HuH-7 (cell line): Measurements from ENCODE around the gene SPOP.

Source experiments
- DNase-seq: peaks from one replicate; pipeline ENCODE4 v3.0.0; 2011; ENCODE audit warnings: low spot score

SPOP gene

DNA sequence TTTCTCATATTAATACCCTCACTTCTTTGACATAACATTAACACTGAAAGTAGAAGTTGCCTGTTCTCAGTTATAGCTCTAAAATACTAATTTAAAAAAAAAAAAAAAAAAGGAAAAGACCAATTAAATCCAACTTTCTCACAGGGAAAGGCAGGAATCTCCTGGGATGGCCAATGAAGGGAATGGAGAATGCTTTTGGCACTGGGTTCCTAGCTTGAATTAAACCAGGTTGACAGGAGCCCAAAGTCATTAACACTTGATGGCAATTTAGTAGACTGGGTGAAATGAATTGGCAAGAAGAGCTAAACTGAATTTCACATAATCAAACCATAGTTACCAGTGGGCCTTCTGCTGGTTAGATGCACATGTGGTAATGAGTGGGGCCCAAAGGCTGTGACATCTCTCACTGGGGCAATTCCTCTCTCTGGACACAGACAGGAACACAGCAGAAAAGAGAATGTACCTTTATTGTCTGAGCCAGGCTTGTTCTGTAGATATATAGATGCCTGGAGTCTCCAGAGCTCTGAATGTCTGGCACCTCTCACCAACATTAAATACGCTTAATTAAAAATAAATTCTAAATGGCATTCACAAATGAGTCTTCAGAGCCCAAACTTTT is 64.6 kb downstream of the SPOP start:
- no peak for DNase-seq

DNA sequence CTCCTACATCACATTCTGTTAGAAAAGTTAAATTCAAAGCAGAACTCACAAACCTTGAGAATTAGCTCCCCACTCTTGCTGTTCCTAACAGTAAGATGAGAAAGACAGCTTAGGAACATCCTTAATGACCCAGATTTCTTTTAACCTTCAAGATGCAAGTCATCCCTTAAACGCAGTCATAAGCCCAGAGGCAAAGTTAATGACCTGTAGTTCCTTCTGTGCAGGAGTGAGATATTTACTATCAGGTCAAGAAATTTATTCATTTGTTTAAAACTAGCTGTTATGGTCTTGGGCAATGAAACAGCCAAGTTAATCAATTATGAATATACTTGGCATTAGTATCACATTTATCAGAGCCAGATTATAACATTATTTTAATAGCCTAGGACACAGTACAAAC is 65.2 kb downstream of the SPOP start:
- no peak for DNase-seq

DNA sequence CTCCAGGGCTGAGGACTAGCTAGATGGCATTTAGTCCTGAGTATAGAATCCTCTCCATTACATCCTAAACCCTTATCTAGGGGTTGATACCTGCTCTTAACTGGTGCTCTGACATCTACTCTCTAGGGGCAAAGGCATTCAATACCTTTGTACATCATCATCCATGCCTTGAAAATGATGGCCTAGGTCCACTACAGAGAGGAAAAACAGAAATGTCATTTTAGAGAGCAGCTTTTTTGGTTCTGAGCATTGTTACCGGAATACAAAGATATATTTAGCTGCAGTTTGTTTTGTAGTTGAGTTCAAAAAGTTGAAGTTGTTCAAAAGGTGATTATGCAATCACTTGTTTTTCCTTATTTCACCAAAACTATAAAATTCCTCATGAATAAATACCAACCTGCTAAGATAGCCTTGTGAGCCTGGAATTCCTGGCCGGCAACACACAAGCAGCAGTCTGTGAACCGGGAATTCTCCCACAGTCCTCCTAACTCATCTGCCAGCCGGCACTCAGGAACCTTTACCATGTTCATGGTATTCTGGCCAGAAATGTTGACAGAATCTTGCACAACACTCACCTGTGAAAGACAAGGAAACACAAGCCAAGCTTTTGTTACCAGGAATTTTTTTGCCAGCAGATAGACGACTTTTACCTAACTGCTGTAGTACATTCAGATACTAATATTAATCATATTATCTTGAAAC is 66.9 kb downstream of the SPOP start:
- no peak for DNase-seq

DNA sequence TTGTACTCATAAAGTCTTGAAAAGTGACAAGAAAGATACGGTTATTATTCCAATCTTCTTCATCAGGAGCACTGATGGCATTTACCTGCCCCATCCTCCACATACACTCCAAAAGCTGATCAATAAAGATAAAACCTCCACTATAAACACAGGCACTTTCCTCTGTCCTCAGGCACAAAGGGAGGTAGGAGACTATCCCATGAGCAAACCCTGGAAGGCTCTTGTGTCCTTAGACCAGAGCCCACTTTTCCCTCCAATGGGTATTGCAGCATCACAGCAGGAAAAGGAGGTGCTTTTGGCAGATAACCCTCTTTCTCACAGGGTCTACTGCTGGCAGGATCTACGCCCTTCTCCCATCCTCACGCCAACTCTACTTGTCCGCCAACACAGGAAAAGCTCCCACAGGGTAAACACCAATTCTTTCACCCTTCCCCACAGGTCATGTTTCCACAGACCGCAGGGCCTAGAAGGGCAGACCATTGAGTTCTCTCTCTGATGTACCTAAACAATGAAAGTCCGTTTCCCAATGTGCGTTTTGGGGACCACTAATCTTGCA is 73.5 kb downstream of the SPOP start:
- DNase-seq: no peak

DNA sequence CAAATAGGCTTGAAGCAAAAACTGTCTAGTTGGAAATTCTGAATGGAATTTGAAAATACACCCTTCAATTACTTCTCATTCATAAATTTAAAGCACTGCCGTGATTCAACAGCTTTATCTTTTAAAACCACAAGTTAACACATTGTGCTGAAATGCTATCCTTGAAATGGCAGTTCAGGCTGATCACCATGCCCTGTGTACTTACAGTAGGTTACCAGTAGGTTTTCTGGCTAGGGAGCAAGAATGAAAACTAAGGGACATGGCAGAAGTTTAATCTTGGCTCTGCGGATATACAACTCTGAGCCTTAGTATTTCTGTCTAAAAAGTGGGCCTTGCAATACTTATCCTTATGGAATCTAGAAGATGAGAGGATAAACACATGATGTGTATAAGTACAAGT is 74.2 kb downstream of the SPOP start:
- DNase-seq: no peak

DNA sequence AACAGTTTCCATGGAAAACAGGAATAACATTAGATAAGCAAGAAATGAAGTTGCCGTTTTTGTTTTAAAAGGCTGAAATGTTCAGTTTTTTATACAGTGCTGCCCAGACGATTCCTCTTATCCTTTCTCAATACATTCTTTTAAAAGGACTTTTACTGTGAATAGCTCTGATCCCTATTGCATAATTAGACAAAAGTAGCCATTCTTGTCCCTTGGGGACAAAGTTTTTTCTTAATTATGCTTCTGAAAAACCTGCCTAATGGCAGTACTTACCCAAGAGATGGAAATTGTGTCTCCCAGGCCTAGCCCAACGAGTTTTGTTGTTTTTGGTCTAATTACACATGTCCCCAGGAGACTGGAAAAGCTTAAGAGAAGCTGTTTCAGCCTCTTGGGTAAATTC is 74.7 kb downstream of the SPOP start:
- DNase-seq: no peak

DNA sequence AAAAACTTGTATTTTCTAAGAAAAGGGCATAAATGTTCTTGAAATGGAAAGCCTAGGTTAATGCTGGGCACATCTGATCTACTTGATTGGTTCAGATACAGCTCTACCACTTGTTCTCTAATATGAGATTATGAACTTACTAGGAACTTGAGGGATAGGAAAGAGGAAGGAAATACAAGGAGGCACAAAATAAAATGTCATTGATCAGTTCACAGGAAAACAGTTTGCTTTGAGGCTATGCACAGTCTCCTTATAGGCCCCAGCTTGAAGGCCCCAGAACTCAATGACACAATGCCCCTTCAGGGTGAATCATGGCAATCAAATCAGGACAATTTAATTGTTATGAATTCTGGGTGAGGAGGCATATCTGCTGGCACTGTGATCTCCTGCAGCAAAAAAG is 75.1 kb downstream of the SPOP start:
- no peak for DNase-seq

DNA sequence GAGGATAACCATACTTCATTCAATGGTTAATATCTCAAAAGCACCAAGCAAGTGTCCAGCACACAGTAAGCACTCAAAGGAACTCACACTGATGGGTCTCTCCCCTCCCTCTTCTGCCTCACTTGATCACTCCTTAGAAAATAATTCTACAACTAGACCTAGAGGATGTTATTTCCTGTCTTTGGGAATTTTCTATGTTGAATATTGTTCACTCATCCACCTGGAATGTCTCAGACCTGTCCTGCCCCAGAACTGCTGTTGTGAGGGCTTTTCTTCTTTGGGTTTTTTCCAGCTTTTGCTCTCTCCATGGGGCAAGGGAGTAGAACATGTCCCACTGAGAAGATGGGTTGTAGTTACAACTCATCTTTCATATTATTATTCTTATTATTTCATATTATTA is 76.9 kb downstream of the SPOP start:
- no peak for DNase-seq

DNA sequence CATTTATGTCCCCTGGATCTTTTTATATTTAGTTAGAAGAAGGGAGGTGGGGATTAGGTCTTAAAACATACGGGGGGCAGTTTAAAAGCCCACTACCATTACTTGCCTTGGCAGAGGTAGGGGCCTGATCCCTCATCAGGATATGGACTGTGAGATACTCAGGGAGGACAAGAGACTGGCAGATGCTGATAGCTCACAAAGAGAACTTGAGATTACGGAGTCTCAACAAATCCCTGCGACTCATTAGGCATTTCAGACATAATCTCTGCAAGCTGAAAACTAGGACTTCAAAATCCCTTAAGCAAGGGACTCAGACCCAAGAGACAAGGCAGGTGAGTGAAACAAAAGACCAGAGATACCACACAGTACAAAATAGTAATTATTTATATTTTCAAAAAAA is 79.0 kb downstream of the SPOP start:
- DNase-seq: no peak

DNA sequence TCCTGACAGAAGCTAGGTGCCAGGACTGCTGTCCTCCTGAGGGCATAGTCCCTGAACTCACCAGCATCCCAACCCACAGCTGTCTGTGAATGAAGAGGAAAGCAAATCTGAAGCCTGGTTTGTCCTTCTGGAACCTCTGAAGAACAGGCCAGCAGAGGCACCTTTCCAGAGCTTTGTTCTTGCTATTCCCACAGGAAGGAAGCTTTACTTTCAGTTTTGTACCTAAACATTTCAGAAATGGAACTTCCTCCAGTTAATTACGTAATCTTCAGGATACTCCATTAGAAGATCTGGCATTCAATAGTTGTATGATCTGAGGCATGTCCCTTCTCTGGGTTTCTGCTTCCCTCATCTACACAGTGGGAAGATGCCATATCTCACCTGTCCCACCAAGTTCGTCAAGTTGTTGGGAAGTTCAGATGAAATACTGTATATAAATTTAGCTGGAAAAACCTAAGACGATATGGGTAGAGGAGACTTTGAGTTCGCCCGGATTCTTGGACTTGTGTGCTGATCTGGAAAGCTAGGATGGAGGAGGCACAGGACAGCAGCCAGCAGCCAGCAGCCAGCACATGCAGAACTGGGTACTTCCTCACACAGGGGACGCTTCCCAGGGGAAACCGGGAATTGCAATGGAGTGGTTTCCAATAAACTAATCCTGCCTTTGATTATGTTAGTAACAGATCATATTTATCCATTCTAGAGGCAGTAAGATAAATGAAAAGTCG is 79.8 kb downstream of the SPOP start:
- DNase-seq: no peak

DNA sequence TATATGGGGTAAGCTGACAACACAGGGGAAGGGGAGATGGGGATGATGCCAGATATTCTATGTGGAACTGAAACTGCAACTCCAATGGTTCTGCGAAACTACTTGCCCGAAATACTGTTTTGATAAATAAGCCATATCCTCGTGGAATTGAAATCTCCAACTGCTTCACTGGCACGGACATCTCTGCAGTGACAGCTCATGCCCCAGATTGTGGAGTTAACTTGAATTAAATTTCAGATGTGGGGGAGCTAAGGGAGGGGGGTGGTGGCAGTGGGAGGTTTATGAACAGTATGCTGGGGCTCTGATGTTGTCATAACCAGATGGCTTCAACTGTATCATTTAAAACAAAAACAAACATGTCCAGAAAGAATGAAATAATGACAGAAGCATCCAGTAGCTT is 80.5 kb downstream of the SPOP start:
- DNase-seq: no peak

DNA sequence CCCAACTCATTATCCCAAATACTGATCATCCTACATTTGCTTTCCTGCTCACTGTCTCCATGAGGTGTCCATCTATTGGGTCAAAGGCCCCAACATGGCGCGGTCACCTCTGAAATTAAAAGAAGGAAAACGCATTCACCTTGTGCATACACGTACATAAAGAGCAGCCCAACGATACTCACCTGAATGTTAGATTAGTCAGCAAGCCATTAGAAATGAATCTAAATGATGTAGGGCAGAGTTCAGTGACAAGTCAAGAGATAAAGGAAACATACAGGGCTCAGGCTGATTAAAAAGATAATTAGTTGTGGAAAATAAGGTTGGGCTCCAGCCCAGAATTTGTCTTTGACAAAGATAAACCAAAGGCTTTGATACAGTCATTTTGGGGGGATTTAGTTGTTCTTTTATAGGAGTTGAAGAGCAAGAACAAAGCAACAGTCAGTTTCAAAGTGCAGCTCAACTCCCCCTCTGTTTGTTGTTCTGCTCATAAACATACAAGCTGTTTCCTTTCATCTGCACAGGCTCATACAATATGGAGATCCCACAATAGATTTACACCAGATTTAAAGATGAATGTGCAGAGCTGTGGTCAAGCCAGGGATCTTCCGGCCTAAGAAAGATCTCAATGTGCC is 81.2 kb downstream of the SPOP start:
- no peak for DNase-seq

DNA sequence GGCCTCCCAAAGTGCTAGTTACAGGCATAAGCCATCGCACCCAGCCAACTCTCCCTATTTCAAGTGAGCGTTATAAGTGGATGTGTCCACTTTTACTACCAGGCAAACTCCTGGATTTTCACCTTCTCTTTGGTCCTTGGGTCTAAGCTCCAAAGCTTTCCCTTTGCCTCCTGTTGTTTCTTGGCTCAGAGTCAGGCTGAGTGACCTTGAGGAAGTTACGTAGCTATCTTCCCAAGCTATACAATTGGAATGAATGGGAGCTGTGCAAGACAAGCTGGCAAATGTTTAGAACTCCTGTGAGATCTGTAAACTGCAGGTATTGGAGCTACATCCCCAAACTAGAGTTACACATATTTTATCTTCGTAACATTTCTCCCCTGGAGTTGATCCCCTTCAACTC is 81.9 kb downstream of the SPOP start:
- no peak for DNase-seq

DNA sequence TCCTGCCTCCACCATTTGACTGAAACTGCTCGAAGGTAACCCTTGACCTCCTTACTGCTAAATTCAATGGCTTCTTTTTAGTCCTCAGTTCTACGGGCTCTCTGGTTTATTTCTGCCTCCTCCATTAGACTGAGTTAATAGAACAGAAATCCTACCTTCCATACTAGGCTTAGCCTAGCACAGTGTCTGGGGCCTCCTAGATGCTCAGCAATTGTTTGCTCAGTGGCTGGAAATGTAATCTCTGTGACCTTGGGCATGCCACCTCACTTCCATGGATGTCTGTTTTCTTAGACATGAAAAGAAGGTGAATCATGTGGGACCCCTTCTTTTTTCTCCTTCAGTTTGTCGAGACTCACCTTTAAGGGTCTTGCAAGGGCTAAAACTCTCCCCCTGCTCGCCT is 82.6 kb downstream of the SPOP start:
- no peak for DNase-seq

DNA sequence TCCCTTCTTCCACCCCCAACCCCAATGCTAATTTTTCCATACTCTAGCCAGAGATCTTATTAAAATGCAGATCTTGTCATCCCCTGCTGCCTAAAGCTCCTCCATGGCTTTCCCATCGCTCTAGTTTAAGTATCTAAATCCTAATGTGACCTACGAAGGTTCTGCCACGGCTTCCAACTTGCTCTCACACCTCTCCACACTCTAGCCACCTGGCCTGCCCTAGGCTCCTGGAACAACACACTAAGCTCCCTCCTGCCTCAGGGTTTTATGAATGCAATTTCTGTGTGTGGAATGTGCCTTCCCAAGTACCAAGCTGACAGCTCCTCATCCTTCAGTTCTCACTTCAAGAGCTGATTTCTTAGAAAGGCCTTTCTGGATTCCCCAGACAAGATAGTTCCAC is 85.6 kb downstream of the SPOP start:
- DNase-seq: no peak

DNA sequence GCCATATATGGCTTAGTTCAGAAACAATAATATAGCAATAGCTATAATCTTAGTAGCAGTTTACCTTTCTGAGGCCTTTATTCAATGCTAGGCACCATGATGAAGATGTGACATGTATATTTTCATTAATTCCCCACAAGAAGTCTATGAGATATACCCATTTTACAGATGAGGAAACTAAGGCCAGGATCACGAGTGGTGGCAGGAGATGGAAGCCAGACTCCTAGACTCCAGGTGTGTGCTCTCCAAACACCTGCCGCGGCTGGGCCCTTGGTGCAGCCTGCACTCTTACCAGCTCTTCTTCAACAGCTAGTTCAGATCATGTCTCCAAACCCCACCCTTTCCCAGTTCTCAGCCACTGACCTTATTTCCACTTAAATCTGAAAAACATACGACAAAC is 87.0 kb downstream of the SPOP start:
- no peak for DNase-seq

DNA sequence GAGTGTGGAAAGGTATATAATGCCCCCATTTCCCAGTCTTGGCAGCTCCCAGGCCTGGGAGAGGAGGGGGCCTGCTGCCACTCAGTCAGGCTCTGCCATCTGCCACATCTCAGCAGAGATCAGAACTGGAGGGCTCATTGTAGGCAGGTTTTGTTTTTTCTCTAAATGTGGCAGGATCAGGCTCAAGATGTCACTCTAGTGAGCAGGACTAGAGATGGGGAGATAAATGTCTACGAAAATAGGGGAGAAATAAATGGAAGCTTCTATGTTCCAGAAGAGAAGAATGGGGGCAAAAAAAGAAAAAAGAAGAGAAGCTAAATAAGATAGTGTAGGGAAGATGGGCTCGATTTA is 88.3 kb downstream of the SPOP start:
- no peak for DNase-seq

DNA sequence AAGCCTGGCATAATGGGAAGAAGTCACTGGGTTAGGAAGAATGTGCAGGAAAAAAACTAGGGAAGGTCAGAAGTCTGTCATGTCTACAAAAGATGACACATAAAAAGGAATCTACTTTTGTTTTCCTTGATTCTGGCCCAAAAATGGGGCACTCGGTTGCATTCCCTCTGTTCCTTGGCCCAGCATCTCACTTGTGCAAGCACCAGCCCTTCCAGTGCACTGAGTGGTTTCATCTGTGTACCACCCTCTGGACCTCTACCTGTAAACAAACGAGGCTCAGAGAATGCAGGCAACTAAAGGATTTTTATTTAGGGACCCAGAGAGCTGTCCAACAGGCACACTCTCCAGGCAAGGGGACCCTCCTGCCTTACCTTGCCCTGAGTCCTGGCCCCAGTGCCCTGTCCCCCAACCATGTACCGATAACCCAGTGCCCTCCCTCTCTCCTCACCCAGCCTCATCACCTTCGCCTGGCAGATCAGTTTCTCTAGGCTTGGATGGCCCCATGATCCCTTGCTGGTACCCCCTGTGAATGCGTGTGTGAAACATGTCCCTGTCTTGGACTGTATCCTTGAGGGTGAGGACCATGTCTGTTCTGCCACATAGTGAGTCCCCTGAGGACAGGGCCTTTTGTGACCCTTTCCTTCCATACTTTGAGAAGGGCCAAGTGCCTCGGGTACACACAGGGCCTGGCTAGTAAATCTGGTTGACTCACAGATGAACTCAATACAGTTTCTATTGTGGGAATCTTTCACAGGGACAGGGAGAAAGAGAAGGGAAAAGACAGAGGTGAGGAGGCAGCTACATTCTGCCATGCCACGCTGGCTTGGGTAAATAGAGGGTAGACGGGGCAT is 88.9 kb downstream of the SPOP start:
- DNase-seq: no peak

DNA sequence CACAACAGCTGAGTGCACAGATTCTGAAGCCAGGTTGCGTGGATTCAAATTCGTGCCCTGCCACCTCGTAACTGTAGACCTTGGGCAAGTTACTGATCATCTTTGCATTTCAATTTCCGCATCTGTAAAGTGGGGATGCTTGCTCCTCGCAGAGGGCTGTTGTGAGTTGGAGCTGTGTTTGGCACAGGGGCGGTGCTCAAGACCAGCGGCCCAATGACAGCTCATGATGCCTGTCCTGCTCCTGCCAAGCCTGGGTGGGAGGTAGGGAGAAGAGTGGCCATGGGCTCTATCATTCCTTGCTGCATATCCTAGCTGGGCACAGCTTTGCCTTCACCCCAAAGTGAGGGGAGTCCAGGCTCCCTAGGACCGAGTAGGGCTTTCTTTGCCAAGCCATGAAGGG is 89.6 kb downstream of the SPOP start:
- DNase-seq: no peak

DNA sequence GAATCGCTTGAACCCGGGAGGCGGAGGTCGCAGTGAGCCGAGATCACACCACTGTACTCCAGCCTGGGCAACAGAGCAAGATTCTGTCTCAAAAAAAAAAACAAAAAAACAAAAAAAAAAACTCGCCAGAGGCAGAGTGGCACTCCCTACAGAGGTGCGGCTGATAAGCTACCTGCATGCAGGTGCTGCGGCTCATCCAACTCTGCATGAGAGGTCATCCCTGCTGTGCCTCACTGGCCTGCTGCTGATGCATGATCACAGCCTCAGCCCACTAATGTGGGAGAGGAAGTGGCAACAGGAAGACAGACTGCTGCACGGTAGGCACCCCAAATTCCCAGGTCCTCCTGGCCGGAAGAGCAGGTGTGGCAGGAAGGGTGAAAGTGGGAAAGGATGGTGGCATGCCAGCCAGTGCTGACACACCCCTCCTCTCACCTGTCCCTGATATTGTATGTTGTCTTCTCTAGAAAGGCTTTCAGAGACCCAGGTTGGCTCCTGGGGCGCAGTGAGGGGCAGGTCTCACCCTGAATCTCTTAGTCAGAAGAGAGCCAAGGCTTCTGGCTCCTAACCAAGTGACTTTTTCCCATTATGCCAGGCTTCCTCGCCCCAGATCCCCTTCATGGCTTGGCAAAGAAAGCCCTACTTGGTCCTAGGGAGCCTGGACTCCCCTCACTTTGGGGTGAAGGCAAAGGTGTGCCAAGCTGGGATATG is 90.4 kb downstream of the SPOP start:
- no peak for DNase-seq

DNA sequence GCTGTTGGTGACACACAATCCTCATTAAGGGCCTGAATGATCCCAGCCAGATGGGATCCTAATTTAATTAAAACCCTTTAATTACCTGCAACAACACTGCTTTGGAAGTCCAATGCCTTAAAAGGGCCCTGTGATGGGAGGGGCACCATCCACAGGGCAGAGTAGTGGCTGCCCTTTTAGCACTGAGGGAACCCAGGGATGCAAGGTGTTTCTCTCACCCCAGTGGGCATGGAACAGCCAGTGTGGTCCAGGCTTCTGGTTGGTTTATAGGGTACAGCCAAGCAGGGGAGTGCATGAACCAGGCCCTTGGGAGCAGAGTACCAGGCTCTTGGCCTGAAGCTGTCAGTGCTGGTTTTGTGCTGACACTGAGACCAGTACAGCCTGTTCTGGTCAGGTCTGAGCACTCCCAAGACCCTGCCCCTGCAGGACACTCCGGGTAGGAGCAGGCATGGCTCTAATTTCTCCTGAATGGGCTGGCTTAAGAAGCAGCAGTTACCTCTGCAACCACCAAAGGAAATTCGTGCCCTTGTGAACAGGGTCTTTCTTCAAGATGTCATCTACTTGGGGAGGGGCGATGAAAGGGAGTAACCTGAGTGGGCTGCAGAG is 92.4 kb downstream of the SPOP start:
- DNase-seq: peak; percentile 64
